IMR-90 (cell line): ENCODE measurements around the gene CAPN7. TPM values are rescaled to one million over a fixed set of nuclear protein-coding genes. Genes with fewer than 3 reads are reported as not detected.

Experiments
- ATAC-seq: fragments of 200-7000 bp; cut with Tn5 transposase; 2 replicates; pipeline ENCODE4 v1.9.1; 2020; ENCODE audit warnings: low read depth, mild to moderate bottlenecking, moderate library complexity
- BruUV-seq: library from RNA; stranded (reverse); fragments of 400-500 nt; replicated peaks from 2 replicates; lab custom pipeline; 2021; lab: Mats Ljungman, UMichigan
- CTCF ChIA-PET: fragments of 300-600 bp; formaldehyde crosslinking; extraction: SDS; loops from one replicate; lab custom pipeline; 2021; ENCODE audit warnings: antibody characterized with exemption; lab: Yijun Ruan, JAX
- POLR2A ChIA-PET: fragments of 300-600 bp; sonication (Branson Sonifier 250); formaldehyde crosslinking; loops from one replicate; lab custom pipeline; 2022; ENCODE audit warnings: antibody characterized with exemption; ENCODE audit not compliant: unreplicated experiment; lab: Charles Lee
- DNase-seq: peaks from one replicate; pipeline ENCODE4 v3.0.0; 2013
- H2AFZ ChIP-seq: replicated peaks from 2 replicates; pipeline ENCODE3; 2013; ENCODE audit warnings: low read length, mild to moderate bottlenecking; ENCODE audit not compliant: poor library complexity
- H2AK5ac ChIP-seq: 2 replicates; pipeline ENCODE4 v1.6.1; 2013; ENCODE audit warnings: low read depth, low read length, inconsistent platforms
- H2AK9ac ChIP-seq: replicated peaks from 2 replicates; pipeline ENCODE3; 2013; ENCODE audit warnings: mild to moderate bottlenecking, low read depth, low read length, moderate library complexity; ENCODE audit not compliant: poor library complexity
- H2BK120ac ChIP-seq: 2 replicates; pipeline ENCODE4 v1.6.1; 2013; ENCODE audit warnings: low read depth, low read length, inconsistent platforms
- H2BK15ac ChIP-seq: 3 replicates; pipeline ENCODE4 v1.6.1; 2013; ENCODE audit warnings: low read depth, low read length, inconsistent platforms
- H2BK20ac ChIP-seq: 2 replicates; pipeline ENCODE4 v1.6.1; 2013; ENCODE audit warnings: low read depth, mild to moderate bottlenecking, inconsistent platforms, low read length, moderate library complexity
- H2BK5ac ChIP-seq: 2 replicates; pipeline ENCODE4 v1.6.1; 2013; ENCODE audit warnings: mild to moderate bottlenecking, low read depth, low read length, inconsistent platforms; ENCODE audit not compliant: poor library complexity, severe bottlenecking
- H3K14ac ChIP-seq: replicated peaks from 2 replicates; pipeline ENCODE4 v1.6.1; 2013; ENCODE audit warnings: low read depth, low read length, inconsistent platforms
- H3K18ac ChIP-seq: 2 replicates; pipeline ENCODE4 v1.6.1; 2013; ENCODE audit warnings: low read depth, low read length, control low read depth
- H3K23ac ChIP-seq: 2 replicates; pipeline ENCODE4 v1.6.1; 2013; ENCODE audit warnings: low read depth, low read length, inconsistent platforms
- H3K27ac ChIP-seq: 2 replicates; pipeline ENCODE4 v1.5.1; 2013; ENCODE audit warnings: mild to moderate bottlenecking, control low read depth, low read length; ENCODE audit not compliant: insufficient read depth
- H3K27me3 ChIP-seq: 2 replicates; pipeline ENCODE4 v1.6.1; 2013; ENCODE audit warnings: low read length; ENCODE audit not compliant: control insufficient read depth, insufficient read depth
- H3K36me3 ChIP-seq: 2 replicates; pipeline ENCODE4 v1.6.1; 2013; ENCODE audit warnings: low read length, mixed read lengths; ENCODE audit not compliant: control insufficient read depth, insufficient read depth
- H3K4ac ChIP-seq: 2 replicates; pipeline ENCODE4 v1.6.1; 2013; ENCODE audit warnings: low read depth, low read length, inconsistent platforms
- H3K4me1 ChIP-seq: 2 replicates; pipeline ENCODE4 v1.6.1; 2013; ENCODE audit warnings: low read length, mixed read lengths; ENCODE audit not compliant: control insufficient read depth, insufficient read depth
- H3K4me2 ChIP-seq: 2 replicates; pipeline ENCODE4 v1.6.1; 2013; ENCODE audit warnings: low read depth, mild to moderate bottlenecking, control low read depth, low read length, moderate library complexity
- H3K4me3 ChIP-seq: 2 replicates; pipeline ENCODE4 v1.5.1; 2013; ENCODE audit warnings: low read depth, mild to moderate bottlenecking, control low read depth, low read length, moderate library complexity; ENCODE audit not compliant: insufficient read depth
- H3K56ac ChIP-seq: 2 replicates; pipeline ENCODE4 v1.6.1; 2013; ENCODE audit warnings: low read length, inconsistent platforms; ENCODE audit not compliant: insufficient read depth; ENCODE audit errors: extremely low read depth
- H3K79me1 ChIP-seq, 2 experiments: 2 replicates each; pipeline ENCODE4 v1.6.1; 2013; ENCODE audit warnings: low read length in 2 of 2, inconsistent platforms in 1 of 2, low read depth in 1 of 2
- H3K9ac ChIP-seq: 2 replicates; pipeline ENCODE4 v1.6.1; 2013; ENCODE audit warnings: low read depth, low read length, control low read depth
- H3K9me1 ChIP-seq: 2 replicates; pipeline ENCODE4 v1.6.1; 2013; ENCODE audit warnings: low read length, inconsistent platforms; ENCODE audit not compliant: insufficient read depth
- H3K9me3 ChIP-seq: 2 replicates; pipeline ENCODE4 v1.6.1; 2013; ENCODE audit warnings: low read length; ENCODE audit not compliant: control insufficient read depth, insufficient read depth
- H4K20me1 ChIP-seq: 2 replicates; pipeline ENCODE4 v1.6.1; 2013; ENCODE audit warnings: low read length, inconsistent platforms; ENCODE audit not compliant: insufficient read depth
- H4K5ac ChIP-seq: 2 replicates; pipeline ENCODE4 v1.6.1; 2013; ENCODE audit warnings: mild to moderate bottlenecking, low read depth, low read length, control low read depth
- H4K8ac ChIP-seq, 2 experiments: 2 replicates each; pipeline ENCODE4 v1.6.1; 2013; ENCODE audit warnings: low read depth in 2 of 2, low read length in 2 of 2, control low read depth in 1 of 2, inconsistent platforms in 1 of 2
- H4K91ac ChIP-seq: 2 replicates; pipeline ENCODE4 v1.6.1; 2013; ENCODE audit warnings: low read depth, low read length, inconsistent platforms; ENCODE audit not compliant: insufficient read depth
- BHLHE40 ChIP-seq: fragments of 150-350 bp; IDR thresholded peaks from 2 replicates; pipeline ENCODE4 v1.6.1; 2016; ENCODE audit warnings: mild to moderate bottlenecking, low read depth, low read length
- CEBPB ChIP-seq: IDR thresholded peaks from 2 replicates; pipeline ENCODE4 v1.6.1; 2012; ENCODE audit warnings: low read depth, low read length, improper control_type of control experiment
- CHD1 ChIP-seq: IDR thresholded peaks from 2 replicates; pipeline ENCODE4 v1.6.1; 2012; ENCODE audit warnings: low read depth, low read length, improper control_type of control experiment
- CTCF ChIP-seq: conservative IDR thresholded peaks from 2 replicates; pipeline ENCODE4 v1.5.1; 2012; ENCODE audit warnings: mild to moderate bottlenecking, low read depth, low read length, improper control_type of control experiment
- FOS ChIP-seq: fragments of 150-350 bp; IDR thresholded peaks from 2 replicates; pipeline ENCODE4 v1.6.1; 2016; ENCODE audit warnings: low read depth, low read length
- MAFK ChIP-seq: IDR thresholded peaks from 2 replicates; pipeline ENCODE4 v1.6.1; 2012; ENCODE audit warnings: low read depth, low read length, improper control_type of control experiment
- MAZ ChIP-seq: IDR thresholded peaks from 2 replicates; pipeline ENCODE4 v1.6.1; 2012; ENCODE audit warnings: low read depth, mild to moderate bottlenecking, low read length, improper control_type of control experiment, moderate library complexity, borderline replicate concordance
- MXI1 ChIP-seq: IDR thresholded peaks from 2 replicates; pipeline ENCODE4 v1.6.1; 2012; ENCODE audit warnings: low read depth, mild to moderate bottlenecking, low read length, moderate library complexity, borderline replicate concordance
- NFE2L2 ChIP-seq: fragments of 150-350 bp; IDR thresholded peaks from 2 replicates; pipeline ENCODE4 v1.6.1; 2016; ENCODE audit warnings: low read depth, mild to moderate bottlenecking, low read length
- POLR2A ChIP-seq: IDR thresholded peaks from 2 replicates; pipeline ENCODE4 v1.6.1; 2012; ENCODE audit warnings: mild to moderate bottlenecking, low read depth, low read length
- RAD21 ChIP-seq: IDR thresholded peaks from 2 replicates; pipeline ENCODE4 v1.6.1; 2012; ENCODE audit warnings: low read length, improper control_type of control experiment
- RCOR1 ChIP-seq: IDR thresholded peaks from 2 replicates; pipeline ENCODE4 v1.6.1; 2012; ENCODE audit warnings: mild to moderate bottlenecking, low read length, improper control_type of control experiment; ENCODE audit not compliant: insufficient replicate concordance
- RFX5 ChIP-seq: IDR thresholded peaks from 2 replicates; pipeline ENCODE4 v1.8.0; 2012; ENCODE audit warnings: low read depth, mild to moderate bottlenecking, low read length, moderate library complexity
- SMC3 ChIP-seq: fragments of 150-350 bp; IDR thresholded peaks from 2 replicates; pipeline ENCODE4 v1.6.1; 2016; ENCODE audit warnings: low read depth, mild to moderate bottlenecking, antibody characterized with exemption, low read length, moderate library complexity
- USF2 ChIP-seq: fragments of 150-350 bp; IDR thresholded peaks from 2 replicates; pipeline ENCODE4 v1.6.1; 2017; ENCODE audit warnings: mild to moderate bottlenecking, antibody characterized with exemption, low read length, low read depth
- WGBS, 2 experiments: methylation state at CpG; one replicate each; pipeline versions ENCODE4 v1.1.5 to v1.1.7; 2013; ENCODE audit warnings: missing lambda C conversion rate in 2 of 2; ENCODE audit not compliant: insufficient read length in 1 of 2; ENCODE audit errors: extremely low coverage in 2 of 2; 5-methylcytosine and 5-hydroxymethylcytosine counted together
- dilution Hi-C: fragments of 300-500 bp; cut with HindIII; formaldehyde crosslinking; loops from one replicate; pipeline ENCODE4 v1.14.3; 2018; ENCODE audit warnings: low sequenced_read_pairs; ENCODE audit not compliant: unreplicated experiment
- in situ Hi-C: fragments of 300-500 bp; cut with MboI; formaldehyde crosslinking; loops from 3 replicates; pipeline ENCODE4 v1.14.3; 2019; ENCODE audit warnings: low sequenced_read_pairs, inconsistent platforms, mixed read lengths
- intact Hi-C: fragments of 100-400 bp; cut with micrococcal nuclease; formaldehyde crosslinking; loops from 2 replicates; pipeline ENCODE4 v1.10.0; 2022
- polyA plus RNA-seq, 3 experiments: library from polyadenylated mRNA; depleted of rRNA; stranded (reverse); fragments of >200 nt; gene quantifications; 2 replicates each; pipeline ENCODE4 v1.2.3, GENCODE V29; 2012; ENCODE audit warnings: low replicate concordance in 1 of 3
- total RNA-seq: library from RNA; depleted of rRNA; stranded (reverse); fragments of >200 nt; gene quantifications from 2 replicates; pipeline ENCODE4 v1.2.3, GENCODE V29; 2012
- TF ChIP-seq, protein P1 (sequence below): fragments of 150-350 bp; IDR thresholded peaks from 2 replicates; pipeline ENCODE4 v1.6.1; 2016; ENCODE audit warnings: low read depth, mild to moderate bottlenecking, low read length, moderate library complexity, borderline replicate concordance

The CAPN7 gene
- total and polyA plus RNA-seq, 2 of the 4 experiments (the other 2 are of a cell fraction) = 14.5 to 21.3 TPM

- H4K91ac ChIP-seq = no peak overlapping the region
- no peak overlapping the region for H2AK9ac ChIP-seq
- H3K36me3 ChIP-seq = peaks cover 42% of the 10 kb centered on the region
- H3K4me1 ChIP-seq = no peaks in the 10 kb centered on the region
- in situ Hi-C loops = loop anchor here (25.0 kb wide), 1 partner anchor 279 kb away; the partner anchor contains the start of gene NR2C2
- H2BK5ac ChIP-seq = no peak overlapping the region
- H3K79me1 ChIP-seq = peaks cover 24 to 25% of the 10 kb centered on the region in 2 experiments
- no peak overlapping the region for H2AFZ ChIP-seq
- no peak for ATAC-seq
- ChIA-PET POLR2A (interaction anchor here (0.6 kb wide), 1 partner anchor 11 kb away, joined by 4 read pairs; the partner anchor contains the start of gene CAPN7), CTCF (interaction anchor here (0.7 kb wide), 1 partner anchor 26 kb away, joined by 3 read pairs; no protein-coding TSS in a partner anchor)
- WGBS, 2 experiments = no CpG with 5 or more reads among the region's 1 CpG
- dilution Hi-C loops = no loop called here
- no peaks in the 10 kb centered on the region for H3K27me3 ChIP-seq
- no peak for TF ChIP-seq CTCF
- TF ChIP-seq BHLHE40 = no peak
- no peak for TF ChIP-seq MAFK
- TF ChIP-seq CHD1 = no peak
- no peak for TF ChIP-seq POLR2A
- no peak for TF ChIP-seq MXI1
- TF ChIP-seq RAD21 = no peak
- TF ChIP-seq, protein P1, sequence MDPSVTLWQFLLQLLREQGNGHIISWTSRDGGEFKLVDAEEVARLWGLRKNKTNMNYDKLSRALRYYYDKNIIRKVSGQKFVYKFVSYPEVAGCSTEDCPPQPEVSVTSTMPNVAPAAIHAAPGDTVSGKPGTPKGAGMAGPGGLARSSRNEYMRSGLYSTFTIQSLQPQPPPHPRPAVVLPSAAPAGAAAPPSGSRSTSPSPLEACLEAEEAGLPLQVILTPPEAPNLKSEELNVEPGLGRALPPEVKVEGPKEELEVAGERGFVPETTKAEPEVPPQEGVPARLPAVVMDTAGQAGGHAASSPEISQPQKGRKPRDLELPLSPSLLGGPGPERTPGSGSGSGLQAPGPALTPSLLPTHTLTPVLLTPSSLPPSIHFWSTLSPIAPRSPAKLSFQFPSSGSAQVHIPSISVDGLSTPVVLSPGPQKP = no peak
- TF ChIP-seq SMC3 = no peak
- TF ChIP-seq FOS = no peak
- TF ChIP-seq RFX5 = no peak
- no peak for TF ChIP-seq RCOR1
- TF ChIP-seq CEBPB = no peak
- TF ChIP-seq USF2 = no peak
- TF ChIP-seq MAZ = no peak
- TF ChIP-seq NFE2L2 = no peak
- no peak overlapping the region for H3K4me2 ChIP-seq
- H3K4me3 ChIP-seq = no peak overlapping the region
- no TSS peak for BruUV-seq
- intact Hi-C loops = loop anchor here (5.0 kb wide), 1 partner anchor 36 kb away; no protein-coding TSS in a partner anchor
- H3K27ac ChIP-seq = no peak overlapping the region
- H4K8ac ChIP-seq = no peak overlapping the region
- H3K9ac ChIP-seq = no peak overlapping the region
- peaks cover 7% of the 10 kb centered on the region; the same call in 1 of the 2 replicates for H4K20me1 ChIP-seq
- no peak overlapping the region for H2AK5ac ChIP-seq
- H2BK15ac ChIP-seq = no peak overlapping the region
- no peak overlapping the region for H3K14ac ChIP-seq
- no peak overlapping the region for H2BK120ac ChIP-seq
- H3K9me1 ChIP-seq = no peaks in the 10 kb centered on the region; the same call in 1 of the 2 replicates
- no peak overlapping the region for H3K18ac ChIP-seq
- no peak overlapping the region for H3K56ac ChIP-seq
- no peak overlapping the region for H4K5ac ChIP-seq
- no peak overlapping the region for H3K23ac ChIP-seq
- no peak overlapping the region for H3K4ac ChIP-seq
- no peak for DNase-seq
- H3K9me3 ChIP-seq = no peaks in the 10 kb centered on the region
- no peak overlapping the region for H2BK20ac ChIP-seq
These were observed 10.5 kb downstream of the CAPN7 start for GRCh38 chr3:15216501-15216900.
